SK-N-SH (cell line): Measurements from ENCODE around the gene IQSEC1. TPM values are rescaled to one million over a fixed set of nuclear protein-coding genes. Genes with fewer than 3 reads are reported as not detected.

Source experiments
- CTCF ChIA-PET: fragments of 300-600, 350-600 bp; formaldehyde crosslinking; extraction: SDS; loops from one replicate; lab custom pipeline; 2021; lab: Yijun Ruan, JAX
- POLR2A ChIA-PET: fragments of 350-600 bp; sonication (Branson Sonifier 250); formaldehyde crosslinking; extraction: SDS; loops from one replicate; lab custom pipeline; 2020; ENCODE audit warnings: antibody characterized with exemption, inconsistent platforms; lab: Yijun Ruan, JAX
- DNase-seq: peaks from one replicate; pipeline ENCODE4 v3.0.0; 2012
- H2AFZ ChIP-seq: fragments of 200-600 bp; sonication (generic); 2 replicates; pipeline ENCODE4 v1.8.1; 2016; ENCODE audit warnings: antibody characterized with exemption, mild to moderate bottlenecking, low read depth
- H3F3A ChIP-seq: fragments of 200-600 bp; sonication (generic); replicated peaks from 2 replicates; pipeline ENCODE3; 2016; ENCODE audit warnings: antibody characterized with exemption, mild to moderate bottlenecking; ENCODE audit not compliant: insufficient read depth
- H3K27ac ChIP-seq, 2 experiments: fragments of 200-500 bp in 1 of 2; fragments of 200-600 bp in 1 of 2; sonication (Bioruptor generic) in 1 of 2; sonication (generic), shearing (Covaris generic) in 1 of 2; 2 replicates each; pipeline versions ENCODE4 v1.5.1 to v1.6.1; 2014 to 2016; ENCODE audit warnings: low read depth in 2 of 2, inconsistent platforms in 1 of 2, low read length in 1 of 2, mild to moderate bottlenecking in 1 of 2, mixed read lengths in 1 of 2
- H3K27me3 ChIP-seq: fragments of 200-600 bp; sonication (generic), shearing (Covaris generic); 2 replicates; pipeline ENCODE4 v1.6.1; 2016; ENCODE audit warnings: mixed run types; ENCODE audit not compliant: insufficient read depth
- H3K36me3 ChIP-seq, 2 experiments: fragments of 200-500 bp in 1 of 2; fragments of 200-600 bp in 1 of 2; sonication (Bioruptor generic) in 1 of 2; sonication (generic) in 1 of 2; replicated peaks in 1 of 2; 2 replicates each; pipeline versions ENCODE3 to v1.5.1; 2014 to 2016; ENCODE audit warnings: low read length in 1 of 2, mild to moderate bottlenecking in 1 of 2; ENCODE audit not compliant: insufficient read depth in 2 of 2, control insufficient read depth in 1 of 2
- H3K4me1 ChIP-seq, 2 experiments: fragments of 200-500 bp in 1 of 2; fragments of 200-600 bp in 1 of 2; sonication (Bioruptor generic) in 1 of 2; sonication (generic), shearing (Covaris generic) in 1 of 2; 2 replicates each; pipeline versions ENCODE4 v1.5.1 to v1.6.1; 2014 to 2016; ENCODE audit warnings: low read depth in 1 of 2, low read length in 1 of 2, mixed run types in 1 of 2; ENCODE audit not compliant: insufficient read depth in 2 of 2, control insufficient read depth in 1 of 2
- H3K4me2 ChIP-seq: fragments of 200-600 bp; sonication (generic), shearing (Covaris generic); 2 replicates; pipeline ENCODE4 v1.6.1; 2017; ENCODE audit warnings: mixed run types
- H3K4me3 ChIP-seq, 2 experiments: fragments of 200-500 bp in 1 of 2; fragments of 200-600 bp in 1 of 2; sonication (Bioruptor generic) in 1 of 2; sonication (generic), shearing (Covaris generic) in 1 of 2; 2 replicates each; pipeline versions ENCODE4 v1.5.1 to v1.8.1; 2014 to 2016; ENCODE audit warnings: low read depth in 2 of 2, inconsistent platforms in 1 of 2, low read length in 1 of 2, mild to moderate bottlenecking in 1 of 2, mixed read lengths in 1 of 2, moderate library complexity in 1 of 2
- H3K79me2 ChIP-seq: fragments of 200-600 bp; sonication (generic); 2 replicates; pipeline ENCODE4 v1.8.1; 2017; ENCODE audit warnings: mild to moderate bottlenecking; ENCODE audit not compliant: insufficient read depth
- H3K9ac ChIP-seq: fragments of 200-600 bp; sonication (generic); 2 replicates; pipeline ENCODE4 v1.6.1; 2017; ENCODE audit warnings: mixed run types
- H3K9me2 ChIP-seq: fragments of 200-600 bp; sonication (generic); 2 replicates; pipeline ENCODE4 v1.6.1; 2017; ENCODE audit warnings: mixed run types
- H3K9me3 ChIP-seq: fragments of 200-600 bp; sonication (generic); 2 replicates; pipeline ENCODE4 v1.6.1; 2017; ENCODE audit warnings: mixed run types, mild to moderate bottlenecking, moderate library complexity
- H4K20me1 ChIP-seq: fragments of 200-600 bp; sonication (generic); 2 replicates; pipeline ENCODE4 v1.6.1; 2017; ENCODE audit warnings: mild to moderate bottlenecking, mixed run types; ENCODE audit not compliant: insufficient read depth
- CHD2 ChIP-seq: fragments of 150-350 bp; IDR thresholded peaks from 2 replicates; pipeline ENCODE4 v1.6.1; 2018; ENCODE audit warnings: low read length; ENCODE audit not compliant: partially characterized antibody
- CTCF ChIP-seq: fragments of 200-600 bp; sonication (generic); IDR thresholded peaks from 2 replicates; pipeline ENCODE4 v1.6.1; 2017; ENCODE audit warnings: antibody characterized with exemption, mild to moderate bottlenecking, moderate library complexity
- ELF1 ChIP-seq: IDR thresholded peaks from 2 replicates; pipeline ENCODE4 v1.4.0; 2012
- FOXJ3 ChIP-seq: sonication (generic); formaldehyde crosslinking; IDR thresholded peaks from 2 replicates; pipeline ENCODE4 v1.5.1; 2020; ENCODE audit warnings: mild to moderate bottlenecking, missing genetic modification reagents
- GABPA ChIP-seq: IDR thresholded peaks from 2 replicates; pipeline ENCODE4 v1.4.0; 2012; ENCODE audit warnings: low read depth, mild to moderate bottlenecking
- NRF1 ChIP-seq: IDR thresholded peaks from 2 replicates; pipeline ENCODE4 v1.6.1; 2012; ENCODE audit warnings: low read depth, mild to moderate bottlenecking, low read length
- POLR2AphosphoS5 ChIP-seq: IDR thresholded peaks from 2 replicates; pipeline ENCODE4 v1.6.1; 2012; ENCODE audit warnings: low read depth, low read length
- RCOR1 ChIP-seq: fragments of 150-350 bp; IDR thresholded peaks from 2 replicates; pipeline ENCODE4 v1.6.1; 2017; ENCODE audit warnings: antibody characterized with exemption, low read length
- SIN3A ChIP-seq: IDR thresholded peaks from 2 replicates; pipeline ENCODE4 v1.6.1; 2012; ENCODE audit warnings: low read depth, mild to moderate bottlenecking, low read length, moderate library complexity, borderline replicate concordance
- SMC3 ChIP-seq: IDR thresholded peaks from 2 replicates; pipeline ENCODE4 v1.6.1; 2012; ENCODE audit warnings: low read depth, low read length, improper control_type of control experiment
- TCF12 ChIP-seq: IDR thresholded peaks from 2 replicates; pipeline ENCODE4 v1.4.0; 2012
- WGBS: methylation state at CpG from one replicate; pipeline ENCODE4 v1.1.6; 2017; ENCODE audit warnings: low lambda C conversion rate; 5-methylcytosine and 5-hydroxymethylcytosine counted together
- polyA plus RNA-seq, 3 experiments: library from polyadenylated mRNA; depleted of rRNA; stranded (reverse); fragments of >200 nt; gene quantifications; 2 replicates each; pipeline ENCODE4 v1.2.3, GENCODE V29; 2012
- TF ChIP-seq, protein P1 (sequence below): IDR thresholded peaks from 2 replicates; pipeline ENCODE4 v1.6.1; 2012; ENCODE audit warnings: mild to moderate bottlenecking, low read depth, low read length, moderate library complexity
- TF ChIP-seq, protein P2 (sequence below): IDR thresholded peaks from 2 replicates; pipeline ENCODE4 v1.4.0; 2012; ENCODE audit warnings: low read depth, borderline replicate concordance
- TF ChIP-seq, protein P3 (sequence below): fragments of 150-350 bp; IDR thresholded peaks from 2 replicates; pipeline ENCODE4 v1.6.1; 2017; ENCODE audit warnings: antibody characterized with exemption, low read length, low read depth, borderline replicate concordance

The IQSEC1 gene
- polyA plus RNA-seq, 1 of the 3 experiments (the other 2 are of a cell fraction), result 6.2 TPM

DNA sequence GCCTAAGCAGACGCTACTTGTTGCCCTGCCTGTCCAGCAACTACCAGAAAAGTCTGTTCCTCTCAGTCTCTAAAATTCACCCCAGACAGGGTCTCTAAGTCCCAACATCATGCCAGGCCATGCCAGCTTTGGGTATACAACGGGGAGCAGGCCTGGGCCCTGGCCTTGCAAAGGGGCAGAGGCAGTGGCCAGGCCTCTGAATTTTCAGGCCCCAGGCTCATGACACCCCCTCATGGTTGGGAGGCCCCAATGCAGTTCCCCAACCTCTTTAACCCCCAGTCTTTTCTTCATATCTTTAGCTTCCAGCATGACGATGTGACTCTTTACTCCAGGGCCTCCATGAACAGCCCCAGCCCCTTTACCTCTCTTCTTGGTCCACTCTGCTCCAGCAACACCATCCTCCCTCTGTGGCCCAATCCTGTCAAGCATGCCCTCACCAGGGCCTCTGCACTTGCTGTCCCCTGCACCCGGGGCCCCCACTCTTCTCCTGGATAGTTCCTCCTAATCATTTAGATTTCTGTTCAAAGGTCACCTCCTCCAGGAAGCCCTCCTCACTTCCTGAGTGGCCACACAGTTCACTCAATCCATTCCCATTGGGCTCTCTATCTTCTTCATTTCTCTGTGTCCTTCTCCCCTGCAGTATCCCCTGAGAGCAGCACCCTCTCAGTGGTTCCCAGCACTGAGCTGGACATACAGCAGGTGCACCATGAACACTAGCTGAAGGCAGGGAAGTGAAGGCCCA is 4.8 kb downstream of the IQSEC1 start:
- DNase-seq, result no peak
- no peak overlapping the region for H3K4me2 ChIP-seq
- no peak overlapping the region for H3K9ac ChIP-seq
- TF ChIP-seq NRF1, result no peak
- TF ChIP-seq, protein P1, sequence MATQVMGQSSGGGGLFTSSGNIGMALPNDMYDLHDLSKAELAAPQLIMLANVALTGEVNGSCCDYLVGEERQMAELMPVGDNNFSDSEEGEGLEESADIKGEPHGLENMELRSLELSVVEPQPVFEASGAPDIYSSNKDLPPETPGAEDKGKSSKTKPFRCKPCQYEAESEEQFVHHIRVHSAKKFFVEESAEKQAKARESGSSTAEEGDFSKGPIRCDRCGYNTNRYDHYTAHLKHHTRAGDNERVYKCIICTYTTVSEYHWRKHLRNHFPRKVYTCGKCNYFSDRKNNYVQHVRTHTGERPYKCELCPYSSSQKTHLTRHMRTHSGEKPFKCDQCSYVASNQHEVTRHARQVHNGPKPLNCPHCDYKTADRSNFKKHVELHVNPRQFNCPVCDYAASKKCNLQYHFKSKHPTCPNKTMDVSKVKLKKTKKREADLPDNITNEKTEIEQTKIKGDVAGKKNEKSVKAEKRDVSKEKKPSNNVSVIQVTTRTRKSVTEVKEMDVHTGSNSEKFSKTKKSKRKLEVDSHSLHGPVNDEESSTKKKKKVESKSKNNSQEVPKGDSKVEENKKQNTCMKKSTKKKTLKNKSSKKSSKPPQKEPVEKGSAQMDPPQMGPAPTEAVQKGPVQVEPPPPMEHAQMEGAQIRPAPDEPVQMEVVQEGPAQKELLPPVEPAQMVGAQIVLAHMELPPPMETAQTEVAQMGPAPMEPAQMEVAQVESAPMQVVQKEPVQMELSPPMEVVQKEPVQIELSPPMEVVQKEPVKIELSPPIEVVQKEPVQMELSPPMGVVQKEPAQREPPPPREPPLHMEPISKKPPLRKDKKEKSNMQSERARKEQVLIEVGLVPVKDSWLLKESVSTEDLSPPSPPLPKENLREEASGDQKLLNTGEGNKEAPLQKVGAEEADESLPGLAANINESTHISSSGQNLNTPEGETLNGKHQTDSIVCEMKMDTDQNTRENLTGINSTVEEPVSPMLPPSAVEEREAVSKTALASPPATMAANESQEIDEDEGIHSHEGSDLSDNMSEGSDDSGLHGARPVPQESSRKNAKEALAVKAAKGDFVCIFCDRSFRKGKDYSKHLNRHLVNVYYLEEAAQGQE, result no peak
- TF ChIP-seq RCOR1, result no peak
- TF ChIP-seq FOXJ3, result no peak
- TF ChIP-seq, protein P2, sequence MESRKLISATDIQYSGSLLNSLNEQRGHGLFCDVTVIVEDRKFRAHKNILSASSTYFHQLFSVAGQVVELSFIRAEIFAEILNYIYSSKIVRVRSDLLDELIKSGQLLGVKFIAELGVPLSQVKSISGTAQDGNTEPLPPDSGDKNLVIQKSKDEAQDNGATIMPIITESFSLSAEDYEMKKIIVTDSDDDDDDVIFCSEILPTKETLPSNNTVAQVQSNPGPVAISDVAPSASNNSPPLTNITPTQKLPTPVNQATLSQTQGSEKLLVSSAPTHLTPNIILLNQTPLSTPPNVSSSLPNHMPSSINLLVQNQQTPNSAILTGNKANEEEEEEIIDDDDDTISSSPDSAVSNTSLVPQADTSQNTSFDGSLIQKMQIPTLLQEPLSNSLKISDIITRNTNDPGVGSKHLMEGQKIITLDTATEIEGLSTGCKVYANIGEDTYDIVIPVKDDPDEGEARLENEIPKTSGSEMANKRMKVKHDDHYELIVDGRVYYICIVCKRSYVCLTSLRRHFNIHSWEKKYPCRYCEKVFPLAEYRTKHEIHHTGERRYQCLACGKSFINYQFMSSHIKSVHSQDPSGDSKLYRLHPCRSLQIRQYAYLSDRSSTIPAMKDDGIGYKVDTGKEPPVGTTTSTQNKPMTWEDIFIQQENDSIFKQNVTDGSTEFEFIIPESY, result no peak
- no peak for TF ChIP-seq SIN3A
- TF ChIP-seq CHD2, result no peak
- TF ChIP-seq ELF1, result no peak
- no peak for TF ChIP-seq TCF12
- TF ChIP-seq SMC3, result no peak
- TF ChIP-seq POLR2AphosphoS5, result no peak
- TF ChIP-seq GABPA, result no peak
- no peak for TF ChIP-seq CTCF
- TF ChIP-seq, protein P3, sequence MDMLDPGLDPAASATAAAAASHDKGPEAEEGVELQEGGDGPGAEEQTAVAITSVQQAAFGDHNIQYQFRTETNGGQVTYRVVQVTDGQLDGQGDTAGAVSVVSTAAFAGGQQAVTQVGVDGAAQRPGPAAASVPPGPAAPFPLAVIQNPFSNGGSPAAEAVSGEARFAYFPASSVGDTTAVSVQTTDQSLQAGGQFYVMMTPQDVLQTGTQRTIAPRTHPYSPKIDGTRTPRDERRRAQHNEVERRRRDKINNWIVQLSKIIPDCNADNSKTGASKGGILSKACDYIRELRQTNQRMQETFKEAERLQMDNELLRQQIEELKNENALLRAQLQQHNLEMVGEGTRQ, result no peak
- no peak overlapping the region for H3K27ac ChIP-seq
- POLR2A ChIA-PET, result no interaction called here
- no peaks in the 10 kb centered on the region for H3K9me3 ChIP-seq
- no peaks in the 10 kb centered on the region for H4K20me1 ChIP-seq
- H3K79me2 ChIP-seq, result no peaks in the 10 kb centered on the region
- peaks cover 6% of the 10 kb centered on the region for H3F3A ChIP-seq
- H3K4me1 ChIP-seq, result peaks cover 0 to 57% of the 10 kb centered on the region in 2 experiments; a peak in 1 of 4 replicates
- H3K4me3 ChIP-seq, result no peak overlapping the region
- no peaks in the 10 kb centered on the region for H3K36me3 ChIP-seq
- peaks cover under 1% of the 10 kb centered on the region; the same call in 1 of the 2 replicates for H3K27me3 ChIP-seq
- no peaks in the 10 kb centered on the region for H3K9me2 ChIP-seq
- CTCF ChIA-PET, result interaction anchor here (1.0 kb wide), 1 partner anchor 24 kb away, joined by 3 read pairs; no protein-coding TSS in a partner anchor
- no peak overlapping the region for H2AFZ ChIP-seq
- WGBS, result 64% methylated on average over 4 of the region's 4 CpGs
